Activated T-cell treated with anti-CD3 and anti-CD28 coated beads, Interleukin-2, amount 50 U/mL, for 48 hours (primary cell): Measurements from ENCODE around the gene CAMTA1.

Source experiments
- DNase-seq, 2 experiments: peaks; one replicate each; pipeline ENCODE4 v3.0.0-alpha.2; 2020

The CAMTA1 gene

GRCh38 chr1:7221826-7222694 is 436.8 kb downstream of the CAMTA1 start:
- DNase-seq, result no peak

DNA sequence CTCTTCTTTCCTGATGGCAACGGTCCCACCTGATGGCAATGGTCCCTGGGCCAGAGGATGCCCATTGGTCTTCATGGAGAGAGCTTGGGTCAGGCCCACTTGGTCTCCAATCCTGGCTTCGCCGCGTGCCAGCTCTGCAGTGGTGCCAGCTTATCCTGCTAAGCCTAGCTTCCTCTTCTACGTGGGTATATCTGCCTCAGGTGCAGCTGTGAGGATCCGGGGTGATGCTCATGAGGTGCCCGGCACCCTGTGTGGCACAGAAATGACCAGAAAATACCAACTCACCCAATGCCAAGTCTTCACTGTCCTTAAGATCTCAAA is 437.4 kb downstream of the CAMTA1 start:
- no peak for DNase-seq

DNA sequence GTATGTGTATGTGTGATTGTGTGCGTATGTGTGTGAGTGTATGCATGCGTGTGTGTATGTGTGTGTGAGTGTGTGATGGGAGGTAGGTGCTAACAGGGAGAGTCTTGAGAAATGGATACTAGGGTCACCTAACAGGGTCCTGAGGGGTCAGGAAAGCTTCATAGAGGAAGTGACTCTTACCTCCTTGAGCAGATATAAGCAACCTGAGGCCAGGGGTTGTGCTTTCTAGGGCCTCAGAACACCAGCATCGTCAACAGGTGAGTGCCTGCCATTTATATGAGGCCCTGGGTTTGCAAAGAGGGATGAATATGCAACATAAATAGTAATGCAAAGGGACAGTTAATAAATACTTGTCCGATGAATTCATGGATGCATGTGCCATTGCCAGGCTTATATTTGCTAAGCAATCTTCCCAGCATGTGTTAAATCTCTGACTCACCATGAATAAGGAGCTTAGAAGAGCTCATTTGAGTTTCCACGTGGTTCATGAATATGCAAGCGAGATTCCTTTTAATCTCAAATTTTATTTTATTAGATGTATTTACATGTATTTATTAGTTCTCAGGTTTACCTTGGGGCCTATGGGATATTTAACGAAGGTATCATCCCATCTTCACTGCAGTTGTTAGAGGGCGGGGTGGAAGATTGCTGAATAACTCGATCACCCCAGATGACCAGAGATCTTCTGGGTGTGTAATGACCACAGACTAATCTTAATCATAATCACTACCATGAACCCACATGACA is 438.3 kb downstream of the CAMTA1 start:
- no peak for DNase-seq

DNA sequence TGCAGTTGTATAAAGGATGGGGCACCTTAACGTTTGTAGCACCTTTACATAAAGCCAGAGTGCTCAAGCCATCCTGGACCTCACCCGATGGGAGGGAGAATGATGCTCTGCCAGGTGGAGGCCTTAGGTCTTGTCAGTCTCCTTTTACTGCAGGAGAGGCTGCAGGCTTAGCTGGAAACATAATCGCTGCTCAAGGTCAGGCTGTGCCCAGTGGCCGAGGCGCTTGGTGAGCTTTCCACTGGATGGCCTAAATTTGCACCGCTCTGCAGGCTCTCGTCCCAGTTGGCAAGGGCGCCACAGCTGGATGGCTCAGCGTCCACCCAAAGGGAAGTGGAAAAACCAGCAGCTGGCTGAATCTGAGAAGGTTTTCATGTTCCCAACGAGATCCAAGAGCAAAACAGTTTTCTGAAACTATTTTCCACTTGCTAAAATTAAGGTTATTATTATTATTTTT is 438.9 kb downstream of the CAMTA1 start:
- DNase-seq, result no peak

- no peak for DNase-seq
These were observed 439.4 kb downstream of the CAMTA1 start for GRCh38 chr1:7224644-7225043.

DNA sequence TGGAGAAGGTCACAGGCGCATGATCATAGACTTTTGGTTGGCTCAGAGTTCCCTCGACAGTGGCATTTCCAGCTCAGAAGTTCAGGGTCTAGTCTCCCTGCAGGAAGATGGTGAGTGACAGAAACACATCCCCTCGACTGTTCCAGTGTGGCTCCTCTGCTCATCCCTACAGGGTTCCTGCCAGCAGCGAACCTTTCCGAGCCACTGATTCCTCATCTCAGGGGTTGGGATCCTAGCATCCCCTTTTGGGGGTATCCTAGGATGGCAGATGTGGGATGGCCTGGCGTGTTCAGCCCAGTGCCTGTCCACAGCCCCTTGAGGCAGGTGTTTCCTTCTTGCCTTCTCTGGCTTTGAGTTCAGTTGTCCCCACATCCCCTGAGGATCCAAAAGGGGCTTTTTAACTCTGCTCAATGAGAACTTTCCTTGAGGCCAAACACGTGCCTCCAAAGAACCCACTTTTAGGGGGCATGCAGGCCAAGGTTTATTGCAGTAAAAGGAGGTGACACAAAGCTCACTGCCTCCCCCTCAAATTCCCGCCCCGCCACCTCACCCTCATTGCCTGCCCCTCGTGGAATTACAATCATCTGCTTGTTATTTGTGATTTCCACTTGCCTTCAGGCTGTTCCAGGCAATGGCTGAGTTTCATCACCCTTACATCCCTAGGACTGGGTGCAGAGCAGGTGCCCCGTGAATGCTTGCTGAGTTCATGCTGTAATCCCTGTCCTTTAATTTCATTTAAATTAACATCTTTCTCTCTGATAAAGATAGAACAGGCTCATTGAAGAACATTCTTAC is 440.7 kb downstream of the CAMTA1 start:
- DNase-seq, result no peak

DNA sequence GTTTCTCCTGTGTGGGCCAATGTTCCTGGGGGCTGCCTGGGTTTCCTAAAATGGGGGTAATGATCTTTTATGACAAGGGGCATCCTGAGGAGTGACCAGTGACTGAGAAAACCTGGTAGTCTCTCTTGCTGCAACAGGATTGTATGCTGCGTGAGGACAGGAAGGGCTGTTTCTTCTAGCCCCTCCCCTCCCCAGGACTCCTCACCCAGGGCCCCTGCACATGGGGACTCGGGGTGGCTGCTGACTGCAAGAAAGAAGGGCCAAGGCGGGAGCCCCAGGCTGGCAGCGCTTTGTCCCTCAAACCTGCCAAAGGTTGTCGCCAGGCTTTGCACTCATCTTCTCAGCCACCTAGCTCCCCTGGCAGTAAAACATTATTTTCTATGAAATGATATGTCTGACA is 442.4 kb downstream of the CAMTA1 start:
- no peak for DNase-seq

DNA sequence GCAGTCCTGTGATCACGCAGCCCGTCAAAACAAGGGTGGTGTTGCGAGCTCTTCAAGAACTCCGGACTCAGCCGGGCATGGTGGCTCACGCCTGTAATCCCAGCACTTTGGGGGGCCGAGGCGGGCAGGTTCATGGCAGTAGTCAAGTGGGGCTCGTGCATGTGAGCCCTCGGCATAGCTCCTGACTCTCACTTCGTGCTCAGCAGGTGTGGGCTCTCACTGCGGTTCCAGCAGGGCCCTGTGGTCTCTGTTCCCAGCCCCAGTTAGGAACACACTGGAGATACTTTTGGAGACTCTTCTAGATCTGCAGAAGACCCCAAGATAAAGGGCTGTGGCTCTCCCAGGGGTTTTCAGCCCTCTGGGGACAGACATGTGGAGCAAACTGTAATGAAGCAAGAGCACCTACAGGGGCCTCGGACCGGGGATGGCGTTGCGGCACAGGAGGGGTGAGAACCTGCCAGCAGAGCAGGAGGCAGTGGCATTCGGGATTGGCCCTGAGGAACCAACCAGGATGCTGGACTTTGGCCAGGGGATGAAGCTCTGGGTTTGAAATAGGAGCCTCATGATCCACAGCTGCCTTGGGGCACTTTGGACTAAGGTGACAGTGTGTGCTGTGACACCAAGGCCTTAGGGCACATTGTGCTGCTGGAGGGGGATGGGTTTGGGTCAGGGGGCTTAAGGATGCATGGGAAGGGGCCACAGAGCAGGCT is 443.2 kb downstream of the CAMTA1 start:
- no peak for DNase-seq

- no peak for DNase-seq
These were observed 443.9 kb downstream of the CAMTA1 start for GRCh38 chr1:7229186-7229585.

DNA sequence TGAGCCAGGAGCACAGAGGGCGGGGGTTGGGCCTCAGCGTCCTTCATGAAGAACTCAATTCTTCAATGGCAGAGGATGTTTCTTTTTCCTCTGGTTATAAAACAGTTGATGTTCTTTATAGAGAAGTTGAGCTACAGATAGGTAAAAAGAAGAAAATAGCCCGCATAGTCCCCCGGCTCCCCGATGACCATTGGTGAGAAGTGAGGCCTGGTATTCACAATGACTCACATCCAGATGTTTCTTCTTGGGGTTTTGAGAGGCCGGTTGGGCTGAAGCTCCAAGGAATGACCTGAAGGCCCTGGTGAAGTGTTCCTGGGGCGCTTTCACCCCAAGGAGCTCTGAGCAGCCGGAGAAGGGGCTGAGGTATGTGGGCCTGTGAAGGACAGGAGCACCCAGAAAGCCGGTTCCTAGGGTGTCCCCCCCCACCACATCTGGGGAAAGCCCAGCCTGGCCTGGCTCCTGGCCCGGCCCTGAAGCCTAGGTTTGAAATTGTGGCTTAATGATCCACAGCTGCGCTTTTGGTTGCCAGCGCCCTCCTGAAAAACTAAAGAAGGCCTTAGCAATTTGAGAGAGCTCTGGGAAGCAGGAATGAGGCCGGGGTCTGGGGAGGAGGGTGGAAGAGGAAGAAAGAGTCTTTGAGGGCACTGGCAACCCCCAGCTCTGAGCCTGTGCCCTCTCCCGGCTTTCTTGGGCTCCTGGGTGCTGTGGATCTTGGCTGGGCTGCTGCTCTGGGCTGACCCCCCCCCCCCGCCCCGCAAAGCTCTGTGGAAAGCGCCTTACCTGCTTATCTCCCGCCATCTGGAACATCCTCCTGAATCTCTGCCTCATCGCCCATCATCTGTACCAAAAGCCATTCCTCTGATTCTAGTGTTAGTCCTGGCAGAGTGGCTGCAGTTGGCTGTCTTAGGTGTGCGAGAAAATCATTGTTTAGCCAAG is 444.7 kb downstream of the CAMTA1 start:
- no peak for DNase-seq

GRCh38 chr1:7232441-7233236 is 447.4 kb downstream of the CAMTA1 start:
- DNase-seq, result no peak

DNA sequence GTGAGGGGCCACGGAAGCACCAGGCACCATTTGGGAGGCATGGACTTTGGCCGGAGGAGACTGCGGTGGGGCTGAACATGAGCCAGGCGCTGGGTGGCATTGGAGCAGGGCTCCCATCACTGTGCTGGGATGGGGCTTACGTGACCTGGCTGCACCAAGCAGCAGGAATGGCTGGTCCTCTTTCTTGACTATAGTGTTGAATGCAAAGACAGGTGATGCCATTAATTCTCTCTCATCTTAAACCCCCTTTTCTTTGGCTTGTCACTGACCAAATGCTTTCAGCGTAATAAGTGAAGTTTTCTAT is 447.9 kb downstream of the CAMTA1 start:
- no peak for DNase-seq

GRCh38 chr1:7233646-7234470 is 448.6 kb downstream of the CAMTA1 start:
- DNase-seq, result no peak

DNA sequence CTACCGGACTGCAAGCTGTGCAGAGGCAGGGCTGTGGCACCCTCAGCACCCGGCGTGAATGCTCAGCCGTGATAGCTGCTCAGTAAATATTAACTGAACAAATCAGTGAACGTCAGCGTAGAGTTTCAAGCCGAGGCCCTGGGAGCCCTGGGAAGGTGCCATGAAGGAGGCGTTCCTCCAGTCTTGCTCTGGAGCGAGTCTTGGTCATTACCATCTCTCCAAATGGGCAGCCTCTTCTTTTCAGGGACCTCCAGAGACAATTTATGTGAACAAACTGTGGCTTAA is 449.2 kb downstream of the CAMTA1 start:
- DNase-seq, result no peak

GRCh38 chr1:7235871-7236517 is 450.7 kb downstream of the CAMTA1 start:
- no peak for DNase-seq

GRCh38 chr1:7236844-7237515 is 451.7 kb downstream of the CAMTA1 start:
- DNase-seq, result no peak

DNA sequence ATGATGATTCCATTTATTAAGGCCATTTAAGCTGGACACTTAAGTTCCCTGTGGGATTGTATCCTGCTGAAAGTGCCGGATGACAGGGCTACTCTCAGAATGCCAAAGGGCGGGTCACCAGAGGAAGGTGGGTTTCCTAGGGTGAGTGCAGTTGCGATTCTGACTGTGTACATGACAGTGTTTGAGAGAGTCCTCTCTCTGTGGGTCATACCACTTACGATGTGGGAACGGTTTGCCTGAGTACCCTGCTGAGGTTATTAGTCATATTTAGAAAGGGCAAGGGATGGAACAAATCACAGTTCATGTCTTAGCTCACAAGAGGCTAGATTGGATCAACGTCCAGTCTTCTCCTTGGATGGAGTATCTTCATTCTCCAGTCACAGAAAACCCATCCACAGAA is 461.9 kb downstream of the CAMTA1 start:
- no peak for DNase-seq

DNA sequence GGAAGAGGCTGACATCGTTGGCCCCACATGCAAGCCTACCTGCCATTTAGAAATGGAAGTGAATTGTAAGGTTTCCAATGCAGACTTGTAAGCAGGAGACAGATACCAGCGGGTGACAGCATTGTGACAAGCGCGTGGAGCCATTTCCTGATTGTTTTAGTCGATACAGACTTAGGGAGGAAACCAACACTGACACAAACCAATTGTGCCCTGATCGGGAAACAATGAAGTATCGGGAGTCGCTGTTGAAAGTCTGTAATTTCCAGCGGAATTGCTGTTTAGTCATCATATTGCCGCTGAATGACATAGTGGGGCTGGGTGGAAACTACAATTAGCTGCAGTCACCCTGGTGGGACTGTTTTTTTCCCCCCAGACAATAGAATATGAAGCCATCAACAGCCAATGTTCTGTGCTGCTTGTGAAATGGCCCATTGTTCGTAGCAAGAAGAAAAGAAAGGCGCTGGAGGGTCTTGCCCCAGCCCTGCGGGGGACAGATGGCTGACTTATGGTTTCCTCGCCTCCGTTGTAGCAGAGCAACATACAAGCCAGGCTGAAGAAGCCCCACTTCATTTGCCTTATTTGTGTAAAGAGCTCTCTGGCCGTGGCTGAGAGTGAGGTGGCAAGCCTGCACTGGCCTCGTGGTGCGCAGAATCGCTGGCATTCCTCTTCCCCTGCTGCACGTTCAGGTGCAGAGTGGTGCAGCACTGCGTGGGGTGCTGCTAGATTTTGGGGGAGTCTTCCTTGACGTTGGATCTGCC is 462.7 kb downstream of the CAMTA1 start:
- no peak for DNase-seq
